Gastrocnemius medialis (tissue), 4 donors: Measurements from ENCODE around the gene GPD1.

ENCODE experiments used
- CTCF ChIP-seq, 5 experiments: fragments of 450-650 bp in 3 of 5; fragments of 200-600 bp in 2 of 5; sonication (generic) in 2 of 5; IDR thresholded peaks in 4 of 5; conservative IDR thresholded peaks in 1 of 5; 1 replicate in 4 of 5; 2 replicates in 1 of 5; pipeline ENCODE4 v1.5.1; 2016 to 2019; ENCODE audit warnings: antibody characterized with exemption in 5 of 5, mild to moderate bottlenecking in 3 of 5, moderate library complexity in 3 of 5
- POLR2A ChIP-seq, 2 donors: fragments of 450-650 bp; IDR thresholded peaks; one replicate each; pipeline ENCODE4 v1.6.1; 2017; ENCODE audit warnings: antibody characterized with exemption in 2 of 2, mild to moderate bottlenecking in 2 of 2, moderate library complexity in 2 of 2

GRCh38 chr12:50084775-50085614 lies 18.8 kb upstream of the GPD1 start, which contains the start of gene SMARCD1:
- TF ChIP-seq CTCF (IDR thresholded peaks at IDR 0.05 in 4 of 5, conservative IDR thresholded peaks at IDR 0.05 in 1 of 5) (peak in 2 of 5 experiments; percentile 26 to 41), POLR2A (IDR thresholded peaks at IDR 0.05) (peak in 1 of 2 donors; percentile 37)
